HEK293 (cell line): Measurements from ENCODE around the gene SERPINA6.

Experiments used
- PRDM4 ChIP-seq: fragments of 450-650 bp; formaldehyde crosslinking; IDR thresholded peaks from 2 replicates; pipeline ENCODE4 v1.5.1; 2017; ENCODE audit warnings: missing biosample characterization, missing genetic modification characterization
- TRIM28 ChIP-seq: IDR thresholded peaks from 2 replicates; pipeline ENCODE4 v1.6.1; 2011; ENCODE audit warnings: low read length, control low read depth, borderline replicate concordance
- YY1 ChIP-seq: fragments of 450-650 bp; formaldehyde crosslinking; IDR thresholded peaks from 2 replicates; pipeline ENCODE4 v1.5.1; 2018; ENCODE audit warnings: missing biosample characterization, missing genetic modification characterization
- ZNF274 ChIP-seq, 2 experiments: fragments of 200-500 bp in 1 of 2; fragments of 450-650 bp in 1 of 2; sonication (Bioruptor generic) in 1 of 2; formaldehyde crosslinking in 1 of 2; IDR thresholded peaks; 2 replicates each; pipeline versions ENCODE4 v1.5.1 to v1.6.1; 2014 to 2016; ENCODE audit warnings: borderline replicate concordance in 1 of 2, inconsistent platforms in 1 of 2, low read length in 1 of 2, missing biosample characterization in 1 of 2, missing genetic modification characterization in 1 of 2
- ZSCAN16 ChIP-seq: fragments of 450-650 bp; formaldehyde crosslinking; IDR thresholded peaks from 2 replicates; pipeline ENCODE4 v1.5.1; 2016; ENCODE audit warnings: missing biosample characterization, missing genetic modification characterization

- no peak for TF ChIP-seq TRIM28
- TF ChIP-seq YY1 (tag by site-specific recombination) = no peak
- TF ChIP-seq PRDM4 (tag by site-specific recombination) = no peak
- no peak for TF ChIP-seq ZNF274 (IDR thresholded peaks at IDR 0.05; ENCODE audit: low read length)
- TF ChIP-seq ZNF274 (tag by site-specific recombination; IDR thresholded peaks at IDR 0.05; ENCODE audit: borderline replicate concordance) = no peak
- TF ChIP-seq ZSCAN16 (tag by site-specific recombination) = no peak
These were observed 5.9 kb downstream of the SERPINA6 start for GRCh38 chr14:94317259-94317658.
